NCI-H1092 treated with DMSO at 0.1 percent for 48 hours (cell line): ENCODE results near the gene CEACAM21.

ENCODE experiments used
- DNase-seq: peaks from one replicate; lab custom pipeline; 2025; lab: John Stamatoyannopoulos, UW

The CEACAM21 gene

GRCh38 chr19:41587101-41587837, 11.3 kb downstream of the CEACAM21 start:
- no peak for DNase-seq

GRCh38 chr19:41587838-41588210, 11.9 kb downstream of the CEACAM21 start:
- no peak for DNase-seq

- DNase-seq: no peak
These were observed 12.7 kb downstream of the CEACAM21 start for GRCh38 chr19:41588497-41589209.

GRCh38 chr19:41589371-41589770, 13.4 kb downstream of the CEACAM21 start:
- DNase-seq: no peak

- DNase-seq: no peak
These were observed 15.0 kb downstream of the CEACAM21 start for GRCh38 chr19:41590936-41591335.

- no peak for DNase-seq
These were observed 16.1 kb downstream of the CEACAM21 start for GRCh38 chr19:41591951-41592562.

GRCh38 chr19:41595258-41595889, 19.4 kb downstream of the CEACAM21 start:
- peak; percentile 51 for DNase-seq

- no peak for DNase-seq
These were observed 19.9 kb downstream of the CEACAM21 start for GRCh38 chr19:41595890-41596280.

- DNase-seq: peak; percentile 48
These were observed 21.7 kb downstream of the CEACAM21 start for GRCh38 chr19:41597600-41598041.

- DNase-seq: no peak
These were observed 23.4 kb downstream of the CEACAM21 start for GRCh38 chr19:41599175-41599966.

GRCh38 chr19:41601771-41602170, 25.8 kb downstream of the CEACAM21 start:
- no peak for DNase-seq

- no peak for DNase-seq
These were observed 28.9 kb downstream of the CEACAM21 start for GRCh38 chr19:41604831-41605230.

GRCh38 chr19:41606215-41606837, 30.4 kb downstream of the CEACAM21 start:
- DNase-seq: no peak

- DNase-seq: no peak
These were observed 31.7 kb downstream of the CEACAM21 start for GRCh38 chr19:41607668-41608067.

GRCh38 chr19:41610789-41611188, 34.8 kb downstream of the CEACAM21 start:
- DNase-seq: no peak

- no peak for DNase-seq
These were observed 36.5 kb downstream of the CEACAM21 start for GRCh38 chr19:41612483-41612882.

- no peak for DNase-seq
These were observed 39.2 kb downstream of the CEACAM21 start for GRCh38 chr19:41615207-41615606.

- DNase-seq: no peak
These were observed 41.0 kb downstream of the CEACAM21 start for GRCh38 chr19:41616792-41617621.

- no peak for DNase-seq
These were observed 42.2 kb downstream of the CEACAM21 start for GRCh38 chr19:41617941-41618730.
